GM13977 (cell line): ENCODE results near the gene GGTLC2.
"Not testable (repeated sequence)": the region's sequence is repeated elsewhere in the genome, so short reads cannot be mapped to it uniquely, and the experiment has no call there.

Source experiments
- DNase-seq: peaks from one replicate; pipeline ENCODE4 v3.0.0; 2012; ENCODE audit warnings: low spot score
- in situ Hi-C: fragments of 300-500 bp; cut with MboI; formaldehyde crosslinking; loops from one replicate; pipeline ENCODE4 v1.12.0; 2022; ENCODE audit warnings: low sequenced_read_pairs, low pct_unique_long_range_greater_than_20kb, mixed read lengths, inconsistent platforms; ENCODE audit not compliant: unreplicated experiment
- TF ChIP-seq, protein P1 (sequence below): IDR thresholded peaks from 2 replicates; pipeline ENCODE4 v1.5.1; 2012; ENCODE audit warnings: mild to moderate bottlenecking, control low read depth; ENCODE audit not compliant: insufficient read depth; ENCODE audit errors: extremely low read depth, missing control alignments

Gene GGTLC2

DNA sequence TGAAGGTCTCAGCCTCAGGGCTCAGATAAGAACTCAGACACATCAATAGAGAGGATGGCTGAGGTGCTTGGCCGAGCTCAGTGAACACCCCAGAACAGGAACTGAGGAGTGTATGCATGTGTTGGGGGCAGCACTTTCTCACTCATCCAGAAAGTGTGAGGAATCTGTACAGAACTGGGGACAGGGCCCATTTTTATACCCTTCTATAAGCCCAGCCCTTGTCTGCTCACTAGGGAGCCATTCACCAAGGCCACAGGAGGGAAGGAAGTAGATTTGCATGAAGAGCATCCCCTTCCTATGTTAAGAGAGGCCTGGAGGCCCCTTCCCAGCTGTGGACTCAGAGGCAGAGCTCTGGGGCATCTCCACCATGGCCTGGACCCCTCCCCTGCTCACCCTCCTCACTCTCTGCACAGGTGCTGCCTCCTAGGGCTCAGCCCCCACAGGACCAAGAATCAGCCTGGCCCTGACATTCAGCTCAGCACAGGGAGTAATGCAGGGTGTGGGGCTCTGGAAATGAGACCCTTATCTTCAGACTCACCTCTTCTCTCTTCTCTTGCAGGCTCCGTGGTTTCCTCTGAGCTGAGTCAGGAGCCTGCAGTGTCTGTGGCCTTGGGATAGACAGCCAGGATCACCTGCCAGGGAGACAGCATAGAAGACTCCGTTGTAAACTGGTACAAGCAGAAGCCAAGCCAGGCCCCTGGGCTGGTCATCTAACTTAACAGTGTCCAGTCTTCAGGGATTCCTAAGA, 39.9 kb upstream of the GGTLC2 start:
- no peak for DNase-seq
- TF ChIP-seq, protein P1, sequence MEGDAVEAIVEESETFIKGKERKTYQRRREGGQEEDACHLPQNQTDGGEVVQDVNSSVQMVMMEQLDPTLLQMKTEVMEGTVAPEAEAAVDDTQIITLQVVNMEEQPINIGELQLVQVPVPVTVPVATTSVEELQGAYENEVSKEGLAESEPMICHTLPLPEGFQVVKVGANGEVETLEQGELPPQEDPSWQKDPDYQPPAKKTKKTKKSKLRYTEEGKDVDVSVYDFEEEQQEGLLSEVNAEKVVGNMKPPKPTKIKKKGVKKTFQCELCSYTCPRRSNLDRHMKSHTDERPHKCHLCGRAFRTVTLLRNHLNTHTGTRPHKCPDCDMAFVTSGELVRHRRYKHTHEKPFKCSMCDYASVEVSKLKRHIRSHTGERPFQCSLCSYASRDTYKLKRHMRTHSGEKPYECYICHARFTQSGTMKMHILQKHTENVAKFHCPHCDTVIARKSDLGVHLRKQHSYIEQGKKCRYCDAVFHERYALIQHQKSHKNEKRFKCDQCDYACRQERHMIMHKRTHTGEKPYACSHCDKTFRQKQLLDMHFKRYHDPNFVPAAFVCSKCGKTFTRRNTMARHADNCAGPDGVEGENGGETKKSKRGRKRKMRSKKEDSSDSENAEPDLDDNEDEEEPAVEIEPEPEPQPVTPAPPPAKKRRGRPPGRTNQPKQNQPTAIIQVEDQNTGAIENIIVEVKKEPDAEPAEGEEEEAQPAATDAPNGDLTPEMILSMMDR, result no peak
- in situ Hi-C loops, result no loop called here

DNA sequence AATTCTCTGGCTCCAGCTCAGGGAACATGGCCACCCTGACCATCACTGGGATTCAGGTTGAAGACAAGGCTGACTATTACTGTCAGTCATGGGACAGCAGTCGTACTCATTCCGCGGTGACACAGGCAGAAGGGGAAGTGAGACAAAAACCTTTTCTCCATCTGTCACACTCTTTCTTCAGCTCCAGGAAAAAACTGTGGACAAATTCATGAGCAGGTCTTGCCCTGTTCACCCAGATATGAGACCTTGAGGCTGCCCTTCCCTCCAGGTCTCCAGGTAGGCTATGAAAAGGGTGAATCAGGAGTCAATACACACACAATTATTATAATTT, 39.4 kb upstream of the GGTLC2 start:
- in situ Hi-C loops, result no loop called here
- TF ChIP-seq, protein P1, result no peak
- peak; percentile 15 for DNase-seq

DNA sequence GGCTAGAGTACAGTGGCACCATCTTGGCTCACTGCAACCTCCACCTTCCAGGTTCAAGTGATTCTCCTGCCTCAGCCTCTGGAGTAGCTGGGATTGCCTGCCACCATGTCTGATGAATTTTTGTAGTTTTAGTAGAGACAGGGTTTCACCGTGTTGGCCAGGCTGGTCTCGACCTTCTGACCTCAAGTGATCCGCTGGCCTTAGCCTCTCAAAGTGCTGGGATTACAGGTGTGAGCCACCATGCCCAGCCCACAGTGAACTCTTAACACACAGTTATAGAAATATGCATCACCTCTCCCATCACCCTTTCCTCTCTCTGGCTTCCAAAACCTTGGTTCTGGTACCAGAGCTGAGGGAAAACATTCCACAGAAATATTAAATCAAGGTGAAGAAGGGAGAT, 36.4 kb upstream of the GGTLC2 start:
- DNase-seq, in situ Hi-C loops: not testable (repeated sequence)

DNA sequence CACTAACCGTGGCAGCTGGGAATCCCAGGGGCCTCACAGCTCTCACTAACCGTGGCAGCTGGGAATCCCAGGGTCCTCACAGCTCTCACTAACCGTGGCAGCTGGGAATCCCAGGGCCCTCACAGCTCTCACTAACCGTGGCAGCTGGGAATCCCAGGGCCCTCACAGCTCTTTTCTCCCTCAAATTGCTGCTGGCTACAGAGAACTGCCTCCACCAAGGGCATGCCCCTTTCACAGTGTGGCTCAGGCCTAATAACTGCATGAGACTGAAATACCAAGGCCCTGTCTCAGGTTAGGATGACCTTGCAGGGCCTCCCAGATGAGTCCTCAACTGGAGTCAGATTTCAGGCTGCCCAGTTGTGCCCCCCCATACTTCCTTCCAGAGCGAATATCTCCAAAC, 35.1 kb upstream of the GGTLC2 start:
- in situ Hi-C loops, result no loop called here
- DNase-seq, result no peak
- TF ChIP-seq, protein P1, result no peak

DNA sequence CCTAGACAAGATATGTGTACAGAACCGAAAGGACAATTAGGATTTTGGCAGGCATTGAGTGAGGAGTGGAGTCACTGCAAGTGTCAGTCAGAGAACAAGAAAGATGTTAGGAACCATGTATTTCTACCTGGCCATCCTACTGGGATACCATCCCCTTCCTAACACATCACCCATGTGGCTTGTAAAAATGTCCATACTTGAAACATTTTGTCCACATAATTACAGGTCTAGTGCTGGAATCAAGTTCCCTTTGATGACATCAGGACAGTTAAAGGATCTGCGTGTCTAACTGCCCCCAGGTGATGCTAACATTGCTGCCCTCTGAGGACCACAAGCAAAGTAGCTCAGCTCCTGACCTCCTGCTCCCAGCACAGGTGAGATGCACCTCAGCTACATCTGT, 31.9 kb upstream of the GGTLC2 start:
- in situ Hi-C loops, result no loop called here
- DNase-seq, result no peak
- TF ChIP-seq, protein P1, result no peak

DNA sequence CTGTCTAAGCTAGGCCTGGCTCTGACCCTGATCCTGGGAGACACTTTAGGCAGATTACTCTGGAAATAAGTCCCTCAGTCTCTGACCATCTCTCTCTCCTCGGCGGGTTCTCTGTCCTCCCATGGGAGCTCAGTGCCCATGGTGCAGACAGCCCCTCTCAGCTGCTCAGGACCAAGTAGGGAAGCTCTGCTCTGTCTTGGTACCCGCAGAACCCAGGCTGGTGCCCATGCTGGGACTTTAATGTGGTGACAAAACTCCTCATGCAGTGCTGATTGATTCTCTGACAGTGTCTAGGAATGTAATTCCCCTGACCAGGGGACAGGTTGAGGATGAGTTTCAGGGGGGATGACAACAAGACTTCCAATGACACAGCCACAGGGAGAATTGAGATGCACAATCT, 30.3 kb upstream of the GGTLC2 start:
- no peak for DNase-seq
- TF ChIP-seq, protein P1, result no peak
- in situ Hi-C loops, result no loop called here

DNA sequence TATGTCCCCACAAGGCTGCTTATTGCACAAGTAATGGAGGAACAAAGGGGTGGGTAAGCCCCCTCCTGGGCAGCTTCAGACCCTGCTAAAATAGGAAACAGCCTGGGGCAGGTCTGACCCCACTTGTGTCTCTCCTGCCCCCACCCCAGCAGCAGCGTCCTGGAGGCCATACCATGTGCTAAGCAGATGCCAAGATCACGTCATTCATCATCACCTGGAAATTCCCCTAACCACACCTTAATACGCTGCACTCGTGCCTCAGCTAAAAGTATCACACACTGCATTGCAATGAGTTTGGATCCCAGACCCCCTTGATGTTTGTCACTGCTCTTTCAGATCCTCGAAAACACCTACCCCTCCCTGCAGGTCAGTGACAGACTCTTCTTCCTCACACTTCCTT, 27.8 kb upstream of the GGTLC2 start:
- TF ChIP-seq, protein P1, result no peak
- in situ Hi-C loops, result no loop called here
- peak; percentile 53 for DNase-seq
